Measurements from ENCODE around the gene OBSL1. TPM values are rescaled to one million over a fixed set of nuclear protein-coding genes. Genes with fewer than 3 reads are reported as not detected.
A peak's percentile ranks its signal among the peaks of the same experiment; 100 is the strongest.

The OBSL1 gene
- total and polyA plus RNA-seq, 12 donors = 108 to 310 (median 171) TPM

- intact Hi-C loops (cut with DNase I) = loop anchor here in 2 of 10 donors (5.0 kb wide), 1 partner anchor 44 kb away; the partner anchor contains the start of gene STK11IP (in 2 of the 2)
- Histone ChIP-seq H3K27me3 (peaks cover 0 to 45% (median 25%) of the 10 kb centered on the region in 7 donors), H3K27ac (no peak overlapping the region), H3K4me1 (peaks cover 12 to 22% (median 17%) of the 10 kb centered on the region in 9 donors), H3K4me3 (peak overlapping the region in 1 of 10 donors; percentile 72), H3K9me3 (no peaks in the 10 kb centered on the region), H3K36me3 (peaks cover 0 to 35% (median 3%) of the 10 kb centered on the region in 9 donors)
- ATAC-seq (no peak), DNase-seq (no peak)
- 83% methylated on average over 12 of the region's 12 CpGs for WGBS, 2 donors
- no peak for TF ChIP-seq CTCF (IDR thresholded peaks at IDR 0.05)
These were observed 17.8 kb downstream of the OBSL1 start for GRCh38 chr2:219553463-219553963.

GRCh38 chr2:219553168-219553417 lies 18.2 kb downstream of the OBSL1 start:
- no peak for DNase-seq
- H3K4me1 ChIP-seq = peaks cover 12 to 22% (median 17%) of the 10 kb centered on the region in 9 donors
- no peak overlapping the region for H3K27ac ChIP-seq
- peak overlapping the region in 9 of 10 donors; percentile 44 to 72 (median 59) for H3K4me3 ChIP-seq
- WGBS, 2 donors = 39 to 43% methylated on average over 7 of the region's 7 CpGs
- intact Hi-C loops (cut with DNase I) = loop anchor here in 2 of 10 donors (5.0 kb wide), 1 partner anchor 44 kb away; the partner anchor contains the start of gene STK11IP (in 2 of the 2)
- no peaks in the 10 kb centered on the region for H3K9me3 ChIP-seq
- H3K27me3 ChIP-seq = peaks cover 0 to 49% (median 25%) of the 10 kb centered on the region in 7 donors
- no peak for ATAC-seq
- peaks cover 0 to 31% (median 3%) of the 10 kb centered on the region in 9 donors for H3K36me3 ChIP-seq
- no peak for TF ChIP-seq CTCF (IDR thresholded peaks at IDR 0.05)

- ATAC-seq = peak; percentile 84 to 93 (median 90)
- no peak for TF ChIP-seq CTCF (IDR thresholded peaks at IDR 0.05)
- H3K4me1 ChIP-seq = peaks cover 12 to 22% (median 17%) of the 10 kb centered on the region in 9 donors
- peak overlapping the region in 4 of 10 donors; percentile 15 to 53 (median 47) for H3K27ac ChIP-seq
- peak overlapping the region; percentile 3 to 72 (median 58) for H3K4me3 ChIP-seq
- peak; percentile 84 to 87 for DNase-seq
- no peaks in the 10 kb centered on the region for H3K9me3 ChIP-seq
- intact Hi-C loops (cut with DNase I) = loop anchor here in 2 of 10 donors (5.0 kb wide), 1 partner anchor 45 kb away; the partner anchor contains the start of gene STK11IP (in 2 of the 2)
- peaks cover 0 to 29% (median 0%) of the 10 kb centered on the region in 9 donors for H3K36me3 ChIP-seq
- 3 to 4% methylated on average over 78 to 98 of the region's 99 CpGs for WGBS, 2 donors
- H3K27me3 ChIP-seq = peaks cover 0 to 50% (median 25%) of the 10 kb centered on the region in 7 donors
These were observed 18.8 kb downstream of the OBSL1 start for GRCh38 chr2:219552382-219553167.
